Measurements from ENCODE around the gene VDAC1.

VDAC1 gene

GRCh38 chr5:134004626-134005416 is at the start of gene VDAC1:
Gene VDAC1 (minus strand): TSS chr5:134004975. CDS start chr5:133993012, 11,963 bp downstream.
- 0 out of 2 replicates have a peak, but pooled peaks have one; percentile 14 for TF ChIP-seq CTCF (conservative IDR thresholded peaks at IDR 0.05)
- peak within 1 kb of the TSS; percentile 97 for H3K27ac ChIP-seq

GRCh38 chr5:134053840-134054338 is 49.1 kb upstream of the VDAC1 start:
- peak overlapping the region; percentile 71 for H3K27ac ChIP-seq
- no peak for TF ChIP-seq CTCF (conservative IDR thresholded peaks at IDR 0.05)

GRCh38 chr5:134053314-134053839 is 48.6 kb upstream of the VDAC1 start:
- H3K27ac ChIP-seq, result peak overlapping the region; percentile 71
- TF ChIP-seq CTCF (conservative IDR thresholded peaks at IDR 0.05), result no peak

GRCh38 chr5:134051305-134051704 is 46.5 kb upstream of the VDAC1 start:
- H3K27ac ChIP-seq, result no peak overlapping the region
- TF ChIP-seq CTCF (conservative IDR thresholded peaks at IDR 0.05), result no peak

GRCh38 chr5:134048864-134049263 is 44.1 kb upstream of the VDAC1 start:
- TF ChIP-seq CTCF (conservative IDR thresholded peaks at IDR 0.05), result no peak
- no peak overlapping the region for H3K27ac ChIP-seq

- no peak overlapping the region for H3K27ac ChIP-seq
- TF ChIP-seq CTCF (conservative IDR thresholded peaks at IDR 0.05), result no peak
Measured at GRCh38 chr5:134047687-134048056, 42.9 kb upstream of the VDAC1 start.

GRCh38 chr5:134046801-134047686 is 42.3 kb upstream of the VDAC1 start:
- no peak for TF ChIP-seq CTCF (conservative IDR thresholded peaks at IDR 0.05)

More at GRCh38 chr5:134046801-134047686, 42.3 kb upstream of the VDAC1 start:
- no peak overlapping the region for H3K27ac ChIP-seq

Measured in VCaP (cell line).